Inferior parietal cortex (tissue), 1 donor: ENCODE results near the gene IFI44L.

Source experiments
- DNase-seq: peaks from one replicate; pipeline ENCODE4 v3.0.0-alpha.2; 2016; ENCODE audit errors: extremely low spot score

Gene IFI44L

DNA sequence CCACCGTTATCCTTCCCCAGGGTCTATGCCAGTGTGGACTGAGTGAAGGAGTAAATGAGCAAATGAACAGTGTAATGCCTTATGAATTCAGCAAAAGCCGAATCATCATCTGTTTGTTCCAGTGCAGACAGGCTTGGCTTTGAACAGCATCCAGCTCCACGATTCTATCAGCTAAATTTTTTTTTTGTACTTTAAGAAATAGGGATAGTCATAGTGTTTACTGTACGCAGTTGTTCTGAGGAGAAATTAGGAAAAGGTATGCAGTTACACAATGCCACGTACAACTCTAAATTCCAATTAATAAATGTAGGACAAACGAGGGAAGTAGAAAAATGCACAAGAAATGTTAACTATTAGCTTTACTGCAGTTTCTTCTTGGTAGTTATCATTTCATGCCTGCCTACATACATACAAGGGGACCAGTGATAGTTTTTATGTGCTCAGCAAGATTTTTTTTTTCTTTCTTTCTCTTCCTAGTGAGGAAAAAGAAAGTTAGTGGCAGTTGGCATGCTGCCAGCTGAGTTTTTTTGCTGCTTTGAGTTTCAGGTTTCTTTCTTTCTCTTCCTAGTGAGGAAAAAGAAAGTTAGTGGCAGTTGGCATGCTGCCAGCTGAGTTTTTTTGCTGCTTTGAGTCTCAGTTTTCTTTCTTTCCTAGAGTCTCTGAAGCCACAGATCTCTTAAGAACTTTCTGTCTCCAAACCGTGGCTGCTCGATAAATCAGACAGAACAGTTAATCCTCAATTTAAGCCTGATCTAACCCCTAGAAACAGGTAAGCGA lies at the start of gene IFI44L:
TSS of gene IFI44L (plus strand) at position 646 of the 777 bp plus-strand sequence. CDS start 7,468 bp downstream, outside the sequence.
- peak; percentile 17 for DNase-seq

DNA sequence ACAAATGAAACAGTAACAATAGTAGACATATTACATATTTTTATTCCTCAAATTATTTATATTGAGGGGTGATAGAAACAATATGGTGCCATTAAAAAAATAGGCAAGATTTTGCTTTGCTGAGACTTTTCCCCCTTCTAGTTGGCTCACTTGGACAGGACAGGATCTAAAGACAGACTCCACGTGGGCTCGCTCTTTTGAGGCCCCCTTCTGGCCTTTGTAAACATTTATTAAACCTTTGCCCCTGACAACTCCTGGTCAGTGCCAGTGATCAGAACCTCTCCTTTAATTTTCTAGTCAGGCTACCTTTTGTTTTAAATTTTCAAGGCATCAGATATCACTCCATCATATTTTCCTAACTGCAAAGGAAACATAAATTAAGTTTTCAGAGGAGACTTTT lies 49.7 kb upstream of the IFI44L start:
- DNase-seq = no peak

DNA sequence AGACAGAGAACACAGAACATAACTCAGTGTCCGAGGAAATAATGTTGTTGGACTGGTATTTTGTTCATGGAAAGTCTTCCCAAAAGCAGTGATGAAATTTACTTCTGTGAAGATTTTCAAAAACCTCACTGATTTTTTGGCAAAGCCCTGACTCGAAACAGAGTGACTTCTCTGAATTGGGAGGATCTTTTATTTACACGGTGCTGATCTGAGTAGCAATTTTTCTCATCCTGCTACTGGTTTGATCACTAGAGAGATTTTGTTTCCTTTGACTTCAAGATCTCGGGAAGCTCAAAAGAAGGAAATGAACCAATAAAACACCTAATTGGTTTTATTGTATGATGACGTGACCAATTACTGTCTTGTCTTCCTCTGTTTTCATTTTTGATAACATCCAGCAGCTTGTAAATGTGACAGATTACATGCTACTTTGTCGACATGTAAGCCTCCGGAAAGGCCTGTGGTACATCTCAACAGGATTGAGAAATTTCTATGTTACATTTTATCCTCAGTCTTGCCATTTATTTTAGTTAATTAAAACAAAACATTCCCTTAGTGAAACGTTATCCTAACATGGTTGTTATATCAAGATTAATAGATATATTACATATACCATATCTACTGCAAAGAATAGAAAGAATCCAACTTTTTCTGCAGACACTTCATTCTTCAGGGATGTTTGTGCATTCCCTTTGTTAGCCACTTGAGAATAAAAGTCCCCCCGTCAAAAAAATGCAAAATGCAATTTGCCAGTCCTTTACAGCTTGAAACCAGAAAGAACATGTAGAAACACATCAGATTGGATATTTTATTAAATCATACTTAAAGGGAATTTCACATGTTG lies 42.8 kb upstream of the IFI44L start:
- DNase-seq = no peak

DNA sequence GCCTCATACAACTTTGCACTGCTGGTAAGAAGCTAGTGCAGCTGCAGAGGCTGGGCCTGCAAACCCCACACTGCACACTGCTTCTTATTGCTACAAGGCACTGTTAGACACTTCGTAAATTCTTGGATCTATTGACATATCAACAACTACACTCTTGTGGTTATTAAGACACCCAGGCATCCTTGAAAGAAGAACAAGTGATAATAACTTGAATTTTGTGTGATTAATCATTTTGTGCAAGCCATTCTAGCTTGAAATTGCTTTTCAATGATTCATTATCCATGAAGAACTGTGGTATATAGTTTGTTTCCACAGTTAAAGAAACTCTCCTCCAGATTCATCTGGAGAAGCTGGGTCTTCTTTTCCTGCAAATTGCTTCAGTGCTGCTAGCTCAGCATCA lies 33.7 kb upstream of the IFI44L start:
- DNase-seq = no peak

DNA sequence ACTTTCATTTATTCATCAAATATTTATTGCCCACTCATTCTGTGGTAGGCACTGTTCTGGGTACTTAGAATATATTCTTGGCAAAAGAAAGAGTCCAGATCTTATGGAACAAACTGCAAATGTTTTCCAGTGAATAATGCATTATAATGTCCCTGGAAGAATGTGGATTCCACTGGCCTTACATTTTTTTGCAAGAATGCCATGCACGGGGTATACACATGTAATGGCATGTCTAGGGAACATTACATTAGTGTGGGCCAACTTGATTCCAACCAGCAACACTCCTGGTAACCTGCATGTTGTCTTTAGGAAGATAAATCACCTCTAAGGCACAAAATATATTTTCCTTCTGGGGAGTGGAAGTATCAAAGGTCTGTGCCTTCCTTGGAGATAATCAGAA lies 33.0 kb upstream of the IFI44L start:
- no peak for DNase-seq

DNA sequence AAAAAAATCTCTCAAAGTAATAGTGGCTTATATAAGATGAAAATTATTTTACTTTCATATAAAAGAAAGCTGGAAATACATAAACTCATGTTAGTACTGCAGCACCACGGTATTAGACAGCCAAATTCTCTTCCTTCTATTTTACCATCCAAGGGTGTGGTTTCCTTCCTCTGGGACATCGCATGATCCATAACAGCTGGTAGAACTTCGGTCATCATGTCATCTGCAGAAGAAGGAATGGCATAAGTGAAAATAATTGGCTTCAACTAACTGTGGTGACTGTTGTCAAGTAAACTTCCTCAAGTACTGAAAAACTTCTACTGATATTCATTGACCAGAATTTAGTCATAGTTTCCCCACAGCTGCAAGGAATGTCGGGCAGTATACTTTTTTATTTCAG lies 28.3 kb upstream of the IFI44L start:
- DNase-seq = no peak

DNA sequence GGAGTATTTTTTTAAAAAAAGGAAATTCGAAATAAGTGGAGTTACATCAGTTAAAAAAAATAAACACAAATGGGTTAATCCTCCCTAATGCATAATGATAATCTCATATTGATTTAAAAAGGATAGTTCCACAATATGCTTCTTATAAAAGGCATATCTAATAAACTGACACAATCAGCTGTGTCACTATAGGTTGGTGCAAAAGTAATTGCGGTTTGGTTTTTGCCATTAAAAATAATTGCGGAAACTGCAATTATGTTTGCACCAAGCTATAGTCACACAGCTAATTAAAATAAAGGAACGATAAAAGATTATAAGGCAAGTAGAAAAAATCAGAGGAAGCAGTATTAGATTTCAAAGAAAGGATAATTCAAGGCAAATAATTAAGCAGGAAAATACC lies 21.0 kb upstream of the IFI44L start:
- DNase-seq = no peak

DNA sequence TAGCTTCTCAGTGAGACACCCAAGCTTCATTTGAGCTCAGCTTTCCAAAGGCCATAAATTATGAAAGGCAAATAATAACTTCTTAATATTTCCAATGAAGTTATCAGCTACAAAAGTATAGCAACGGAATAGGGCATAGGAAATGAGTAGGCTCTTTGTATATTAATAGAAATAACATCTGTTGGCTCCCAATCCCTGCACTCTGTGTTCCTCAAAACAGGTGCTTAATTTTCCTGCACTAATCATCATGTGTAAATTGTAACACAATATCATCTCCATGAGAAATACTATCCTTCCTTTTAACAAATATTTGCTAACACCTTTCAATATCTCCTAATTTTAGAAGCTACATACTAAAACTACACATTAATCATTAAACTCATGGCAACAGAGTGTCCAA lies 19.2 kb upstream of the IFI44L start:
- DNase-seq = no peak

DNA sequence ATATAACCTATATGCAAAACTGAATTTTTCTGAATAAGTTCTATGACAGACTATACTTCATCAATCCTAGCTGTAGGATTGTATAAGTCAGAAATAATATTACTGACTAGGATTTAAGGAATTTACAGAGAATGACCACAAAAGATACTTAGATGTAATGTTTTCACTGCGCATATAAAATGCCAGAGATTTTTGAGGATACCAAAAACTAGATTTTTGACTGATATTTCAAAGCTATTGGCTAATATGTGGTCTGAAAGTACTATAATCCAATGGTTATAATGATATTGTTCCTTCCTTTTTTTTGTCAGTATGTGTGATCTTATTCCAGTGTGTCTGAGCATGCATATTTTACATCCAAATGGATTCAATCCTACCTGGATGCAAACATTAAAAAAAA lies 17.0 kb upstream of the IFI44L start:
- DNase-seq = no peak

DNA sequence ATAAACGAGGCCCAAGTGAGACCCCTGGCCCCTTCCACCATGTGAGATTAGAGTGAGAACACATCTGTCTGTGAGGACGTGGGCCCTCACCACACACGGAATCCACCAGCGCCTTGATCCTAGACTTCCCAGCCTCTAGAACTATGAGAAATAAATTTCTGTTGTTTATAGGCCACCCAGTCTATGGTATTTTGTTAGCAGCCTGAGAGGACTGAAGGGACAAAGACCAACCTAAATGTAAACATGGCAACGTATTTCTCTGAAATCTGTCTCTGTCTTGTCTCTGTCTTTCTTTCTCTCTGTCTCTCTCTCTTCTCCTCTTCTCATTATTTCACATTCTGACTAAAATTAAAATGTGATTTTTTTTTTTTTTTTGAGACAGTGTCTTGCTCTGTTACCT lies 15.6 kb upstream of the IFI44L start:
- DNase-seq = no peak

DNA sequence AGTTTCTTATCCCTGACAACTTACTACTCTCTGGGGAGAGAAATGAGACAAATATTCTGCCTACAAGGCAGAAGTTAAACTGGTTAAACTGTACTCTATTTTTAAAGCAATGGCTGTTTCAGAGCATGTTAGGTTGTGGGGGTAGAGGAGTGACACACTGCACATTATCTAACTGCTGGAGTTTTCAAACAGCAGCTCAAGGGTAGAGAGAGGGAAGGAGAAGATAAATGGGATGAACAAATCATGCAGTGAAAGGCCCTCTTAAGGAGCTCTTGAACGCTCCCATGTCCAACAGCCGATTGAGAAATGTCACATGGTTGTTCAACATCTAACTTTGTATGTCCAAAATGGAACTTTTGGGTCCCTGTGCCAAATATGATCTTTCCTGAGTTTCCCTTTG lies 14.0 kb upstream of the IFI44L start:
- DNase-seq = no peak

DNA sequence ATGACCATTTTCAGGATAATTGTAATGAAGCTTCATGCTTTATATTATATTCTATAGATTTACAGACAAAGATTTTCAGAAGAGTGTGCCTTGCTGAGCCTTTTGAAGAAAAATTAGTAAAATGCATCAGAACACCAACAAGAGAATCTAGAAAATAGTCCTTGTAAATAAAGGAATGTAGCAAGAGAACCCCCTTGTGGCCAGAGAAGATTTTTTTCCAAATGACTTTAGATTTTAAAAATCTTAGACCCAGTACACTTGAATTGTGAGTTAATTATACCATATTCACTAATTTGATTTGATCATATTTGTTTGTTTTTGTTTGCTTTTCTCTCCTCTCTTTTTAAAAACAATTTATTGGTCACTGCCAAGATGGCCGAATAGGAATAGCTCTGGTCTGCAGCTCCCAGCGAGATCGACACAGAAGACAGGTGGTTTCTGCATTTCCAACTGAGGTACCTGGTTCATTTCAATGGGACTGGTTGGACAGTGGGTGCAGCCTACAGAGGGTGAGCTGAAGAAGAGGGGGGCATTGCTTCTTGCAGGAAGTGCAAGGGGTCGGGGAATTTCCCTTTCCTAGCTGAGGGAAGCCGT lies 12.8 kb upstream of the IFI44L start:
- peak; percentile 52 for DNase-seq

DNA sequence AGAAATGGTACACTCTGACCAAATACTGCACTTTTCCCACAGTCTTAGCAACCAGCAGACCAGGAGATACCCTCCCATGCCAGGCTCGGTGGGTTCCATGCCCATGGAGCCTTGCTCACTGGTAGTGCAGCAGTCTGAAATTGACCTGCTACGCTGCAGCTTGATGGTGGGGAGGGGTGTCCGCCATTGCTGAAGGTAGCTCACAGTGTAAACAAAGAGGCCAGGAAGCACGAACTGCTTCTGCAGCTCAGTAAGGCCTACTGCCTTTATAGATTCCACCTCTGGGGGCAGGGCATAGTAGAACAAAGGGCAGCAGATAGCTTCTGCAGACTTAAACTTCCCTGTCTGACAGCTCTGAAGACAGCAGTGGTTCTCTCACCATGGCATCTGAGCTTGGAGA lies 12.3 kb upstream of the IFI44L start:
- DNase-seq = no peak

DNA sequence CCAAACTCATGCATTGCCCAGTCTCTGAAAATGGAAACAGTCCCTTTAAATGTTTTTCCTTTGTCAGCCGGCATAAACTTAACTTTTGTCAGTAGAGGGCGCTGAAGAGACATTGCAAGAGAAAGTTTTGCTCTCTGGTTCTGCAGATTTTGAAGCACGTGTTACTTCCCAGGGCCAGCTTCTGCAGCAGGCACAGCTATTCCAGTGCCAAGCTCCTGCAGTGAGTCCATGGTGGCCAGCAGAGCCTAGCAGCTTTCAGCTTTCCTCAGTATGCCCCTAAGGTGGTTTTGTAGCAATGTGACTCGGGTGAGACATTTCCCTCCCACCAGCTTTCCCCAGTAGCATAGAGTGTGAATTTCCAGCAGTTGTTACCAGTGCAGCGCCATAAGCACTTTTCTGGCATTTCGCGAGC lies 2.6 kb upstream of the IFI44L start:
- DNase-seq = peak; percentile 93

DNA sequence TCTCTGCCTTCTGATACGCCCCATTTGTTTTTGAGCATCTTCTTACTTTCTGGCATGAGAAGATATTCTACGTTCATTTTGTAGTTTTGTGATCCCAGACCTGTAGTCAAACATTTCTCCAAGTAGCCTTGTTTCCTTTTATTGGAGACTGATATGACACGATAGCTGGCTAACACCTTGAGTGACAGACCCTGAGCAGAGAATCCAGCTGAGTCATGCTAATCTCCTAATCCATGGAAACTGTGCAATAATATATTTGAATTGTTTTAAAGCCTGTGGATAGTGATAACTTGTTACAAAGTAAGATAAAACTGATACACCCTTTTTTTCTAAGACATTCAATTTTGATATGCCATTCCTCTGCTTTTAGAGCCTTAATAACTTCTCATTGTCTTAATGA lies 1.2 kb upstream of the IFI44L start:
- DNase-seq = no peak

DNA sequence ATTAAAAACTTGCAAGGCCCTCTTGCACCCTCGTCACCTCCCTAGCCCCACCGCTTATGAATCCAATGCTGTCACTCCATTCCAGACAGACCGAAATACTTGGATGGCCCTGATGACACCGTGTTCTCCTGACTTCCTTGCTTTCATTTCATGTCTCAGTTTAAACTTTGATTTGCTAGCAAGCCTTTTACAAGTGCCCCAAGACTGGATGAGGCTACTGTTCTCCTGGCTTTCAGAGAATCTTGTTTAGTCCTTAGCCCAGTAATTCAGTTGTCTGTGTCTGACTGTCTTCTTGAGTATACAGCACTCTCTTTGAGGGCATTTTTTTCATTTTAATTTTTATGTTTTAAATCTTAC lies 824 bp upstream of the IFI44L start:
- peak; percentile 22 for DNase-seq

DNA sequence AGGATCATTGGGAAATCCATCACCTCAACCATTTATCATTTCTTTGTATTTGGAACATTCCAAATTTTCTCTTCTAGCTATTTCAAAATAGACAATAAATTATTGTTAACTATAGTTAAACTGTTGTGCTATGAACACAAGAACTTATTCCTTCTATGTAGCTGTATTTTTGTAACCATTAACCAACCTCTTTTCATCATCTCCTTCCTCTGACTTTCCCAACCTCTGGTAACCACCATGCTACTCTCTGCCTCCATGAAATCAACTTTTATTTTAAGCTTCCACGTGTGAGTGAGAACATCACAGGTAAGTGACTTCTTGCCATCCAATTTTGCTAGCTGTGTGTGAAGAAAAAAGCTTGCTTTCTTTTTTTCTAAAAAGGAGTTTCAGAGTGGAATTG lies 418 bp downstream of the IFI44L start:
- no peak for DNase-seq

DNA sequence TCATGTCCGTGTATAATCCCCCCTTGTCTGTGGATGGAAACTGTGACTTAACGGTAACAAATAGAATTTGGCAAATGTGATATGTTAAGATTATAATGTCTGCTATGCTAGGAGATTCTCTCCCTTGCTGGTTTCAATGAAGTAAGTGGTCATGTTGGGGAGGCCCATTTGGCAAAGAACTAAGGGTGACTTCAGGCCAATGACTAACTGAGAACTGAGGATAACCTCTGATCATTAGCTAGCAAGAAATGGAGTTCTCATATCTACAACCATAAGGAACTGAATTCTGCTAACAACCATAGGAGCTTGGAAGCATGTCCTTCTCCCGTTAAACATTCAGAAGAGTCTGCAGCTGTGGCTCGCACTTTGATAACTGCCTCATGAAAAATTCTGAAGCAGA lies 2.3 kb downstream of the IFI44L start:
- no peak for DNase-seq

DNA sequence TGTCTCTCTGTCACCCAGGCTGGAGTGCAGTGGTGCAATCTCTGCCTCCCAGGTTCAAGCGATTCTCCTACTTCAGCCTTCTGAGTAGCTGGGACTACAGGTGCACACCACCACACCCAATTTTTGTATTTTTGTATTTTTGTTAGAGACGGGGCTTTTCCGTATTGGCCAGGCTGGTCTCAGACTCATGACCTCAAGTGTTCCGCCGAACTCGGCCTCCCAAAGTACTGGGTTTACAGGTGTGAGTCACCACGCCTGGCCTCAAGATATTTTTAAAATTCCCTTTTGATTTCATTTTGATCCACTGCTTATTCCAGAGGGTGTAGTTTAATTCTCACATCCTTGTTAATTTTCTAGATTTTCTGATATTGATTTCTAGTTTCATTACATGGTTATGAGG lies 3.8 kb downstream of the IFI44L start:
- DNase-seq = no peak

DNA sequence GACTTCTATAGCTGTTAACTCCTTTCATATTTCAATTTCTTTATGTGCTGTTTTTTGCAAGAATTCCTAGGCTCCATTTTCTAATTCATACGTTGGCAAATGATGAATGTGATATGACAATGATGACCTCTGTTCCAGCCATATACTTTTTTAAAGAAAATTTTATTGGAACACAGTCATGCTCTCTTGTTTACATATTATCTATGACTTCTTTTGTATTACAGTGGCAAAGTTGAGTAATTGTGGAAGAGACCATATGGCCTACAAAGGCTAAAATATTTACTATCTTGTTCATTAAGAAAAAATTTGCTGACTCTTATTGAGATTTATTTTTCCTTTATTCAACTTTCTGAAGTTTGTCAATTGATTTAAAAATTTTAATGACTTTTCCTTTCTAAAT lies 7.1 kb downstream of the IFI44L start:
- DNase-seq = no peak

DNA sequence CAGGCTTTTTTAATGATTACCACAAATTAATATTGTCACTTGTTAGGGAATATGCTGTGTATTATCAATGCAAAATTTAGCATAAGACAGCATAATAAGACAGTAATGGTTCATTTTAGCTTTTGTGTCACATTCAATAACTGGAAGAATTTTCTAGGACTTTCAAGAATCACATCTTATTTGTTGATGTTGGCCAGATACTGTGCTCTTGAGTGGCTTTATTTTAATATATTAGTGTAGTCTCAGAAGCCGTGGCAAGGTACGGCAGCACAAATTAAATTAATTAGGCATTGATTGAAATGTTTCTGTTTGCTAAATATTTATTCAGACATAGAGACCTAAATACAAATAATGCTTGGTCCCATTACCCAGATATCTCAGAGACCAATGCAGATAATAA lies 10.4 kb downstream of the IFI44L start:
- no peak for DNase-seq

DNA sequence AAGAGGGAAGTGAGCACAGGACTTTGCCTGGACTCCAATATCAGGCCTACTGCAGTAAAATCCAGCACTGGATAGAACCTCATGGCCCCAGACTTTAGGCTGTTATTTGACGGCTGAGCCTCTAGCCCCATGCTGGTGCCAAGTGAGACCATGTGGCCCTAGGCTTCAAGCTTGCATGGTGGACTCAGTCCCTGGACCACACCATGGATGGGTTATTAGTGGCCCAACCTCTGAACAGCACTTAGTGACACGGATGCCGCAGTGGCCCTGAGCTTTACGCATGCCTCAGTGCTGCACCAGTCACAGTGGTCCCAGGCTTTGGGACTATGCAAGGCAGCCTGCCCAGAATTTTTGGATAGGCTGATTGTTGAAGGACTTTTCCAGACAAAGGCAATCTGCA lies 13.0 kb downstream of the IFI44L start:
- DNase-seq = no peak

DNA sequence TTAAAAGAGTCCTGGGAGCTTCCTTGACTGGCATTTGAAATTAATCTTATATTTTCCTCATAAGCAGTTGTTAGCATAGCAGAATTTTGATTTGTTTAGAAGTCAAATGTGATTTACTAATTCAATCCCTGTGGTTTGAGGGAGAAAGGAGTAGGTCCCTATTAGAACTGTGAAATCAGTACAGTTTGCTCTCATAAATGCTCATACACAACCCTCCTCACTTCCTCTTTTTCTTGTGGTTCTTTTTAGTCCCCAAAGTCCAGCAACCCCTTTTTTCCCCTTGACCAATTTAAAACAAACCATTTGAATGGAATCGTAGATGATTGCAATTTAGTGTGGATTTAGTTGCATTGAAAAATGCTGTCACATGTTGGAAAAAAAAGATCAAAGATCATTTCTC lies 20.2 kb downstream of the IFI44L start:
- no peak for DNase-seq
